ENCODE measurements around the gene CLCN7.
"Not testable (repeated sequence)": the region's sequence is repeated elsewhere in the genome, so short reads cannot be mapped to it uniquely, and the experiment has no call there.

CLCN7 gene

GRCh38 chr16:1441391-1441829 is 33.4 kb downstream of the CLCN7 start:
- Histone ChIP-seq H3K27me3 (ENCODE audit: control insufficient read depth, insufficient read depth, low read length) (no peaks in the 10 kb centered on the region), H3K4me1 (ENCODE audit: control insufficient read depth, insufficient read depth, low read length) (no peaks in the 10 kb centered on the region), H3K27ac (ENCODE audit: low read depth, low read length) (no peak overlapping the region), H3K4me3 (ENCODE audit: low read depth, low read length) (no peak overlapping the region), H3K36me3 (ENCODE audit: control insufficient read depth, insufficient read depth, low read length) (peaks cover 9% of the 10 kb centered on the region; the same call in 1 of the 2 replicates), H3K9ac (ENCODE audit: low read depth, low read length) (no peak overlapping the region), H3K9me3 (ENCODE audit: control insufficient read depth, insufficient read depth, low read length) (no peaks in the 10 kb centered on the region)

- not testable (repeated sequence) for H3K27me3 ChIP-seq (ENCODE audit: control insufficient read depth, insufficient read depth, low read length); H3K36me3 ChIP-seq (ENCODE audit: control insufficient read depth, insufficient read depth, low read length); H3K9me3 ChIP-seq (ENCODE audit: control insufficient read depth, insufficient read depth, low read length); H3K4me3 ChIP-seq (ENCODE audit: low read depth, low read length); H3K9ac ChIP-seq (ENCODE audit: low read depth, low read length); H3K4me1 ChIP-seq (ENCODE audit: control insufficient read depth, insufficient read depth, low read length); H3K27ac ChIP-seq (ENCODE audit: low read depth, low read length)
Observed at GRCh38 chr16:1439699-1440074, 35.1 kb downstream of the CLCN7 start.

GRCh38 chr16:1439058-1439698 is 35.6 kb downstream of the CLCN7 start:
- Histone ChIP-seq H3K4me1 (ENCODE audit: control insufficient read depth, insufficient read depth, low read length) (no peaks in the 10 kb centered on the region), H3K27ac (ENCODE audit: low read depth, low read length) (no peak overlapping the region), H3K27me3 (ENCODE audit: control insufficient read depth, insufficient read depth, low read length) (no peaks in the 10 kb centered on the region), H3K4me3 (ENCODE audit: low read depth, low read length) (no peak overlapping the region), H3K36me3 (ENCODE audit: control insufficient read depth, insufficient read depth, low read length) (no peaks in the 10 kb centered on the region), H3K9me3 (ENCODE audit: control insufficient read depth, insufficient read depth, low read length) (no peaks in the 10 kb centered on the region), H3K9ac (ENCODE audit: low read depth, low read length) (no peak overlapping the region)

- H3K4me1 ChIP-seq (ENCODE audit: control insufficient read depth, insufficient read depth, low read length) = no peaks in the 10 kb centered on the region
- H3K9ac ChIP-seq (ENCODE audit: low read depth, low read length) = no peak overlapping the region
- no peaks in the 10 kb centered on the region for H3K36me3 ChIP-seq (ENCODE audit: control insufficient read depth, insufficient read depth, low read length)
- no peak overlapping the region for H3K27ac ChIP-seq (ENCODE audit: low read depth, low read length)
- no peak overlapping the region for H3K4me3 ChIP-seq (ENCODE audit: low read depth, low read length)
- H3K9me3 ChIP-seq (ENCODE audit: control insufficient read depth, insufficient read depth, low read length) = no peaks in the 10 kb centered on the region
- no peaks in the 10 kb centered on the region for H3K27me3 ChIP-seq (ENCODE audit: control insufficient read depth, insufficient read depth, low read length)
Observed at GRCh38 chr16:1438229-1439057, 36.4 kb downstream of the CLCN7 start.

GRCh38 chr16:1437606-1438005 is 37.2 kb downstream of the CLCN7 start:
- H3K9ac ChIP-seq (ENCODE audit: low read depth, low read length) = no peak overlapping the region
- no peaks in the 10 kb centered on the region for H3K36me3 ChIP-seq (ENCODE audit: control insufficient read depth, insufficient read depth, low read length)
- no peak overlapping the region for H3K4me3 ChIP-seq (ENCODE audit: low read depth, low read length)
- no peaks in the 10 kb centered on the region for H3K4me1 ChIP-seq (ENCODE audit: control insufficient read depth, insufficient read depth, low read length)
- no peaks in the 10 kb centered on the region for H3K9me3 ChIP-seq (ENCODE audit: control insufficient read depth, insufficient read depth, low read length)
- no peak overlapping the region for H3K27ac ChIP-seq (ENCODE audit: low read depth, low read length)
- no peaks in the 10 kb centered on the region for H3K27me3 ChIP-seq (ENCODE audit: control insufficient read depth, insufficient read depth, low read length)

- Histone ChIP-seq H3K27ac (ENCODE audit: low read depth, low read length) (no peak overlapping the region), H3K4me3 (ENCODE audit: low read depth, low read length) (no peak overlapping the region), H3K36me3 (ENCODE audit: control insufficient read depth, insufficient read depth, low read length) (no peaks in the 10 kb centered on the region), H3K9ac (ENCODE audit: low read depth, low read length) (no peak overlapping the region), H3K9me3 (ENCODE audit: control insufficient read depth, insufficient read depth, low read length) (no peaks in the 10 kb centered on the region), H3K27me3 (ENCODE audit: control insufficient read depth, insufficient read depth, low read length) (no peaks in the 10 kb centered on the region), H3K4me1 (ENCODE audit: control insufficient read depth, insufficient read depth, low read length) (no peaks in the 10 kb centered on the region)
Observed at GRCh38 chr16:1436731-1437355, 38.0 kb downstream of the CLCN7 start.

DNA sequence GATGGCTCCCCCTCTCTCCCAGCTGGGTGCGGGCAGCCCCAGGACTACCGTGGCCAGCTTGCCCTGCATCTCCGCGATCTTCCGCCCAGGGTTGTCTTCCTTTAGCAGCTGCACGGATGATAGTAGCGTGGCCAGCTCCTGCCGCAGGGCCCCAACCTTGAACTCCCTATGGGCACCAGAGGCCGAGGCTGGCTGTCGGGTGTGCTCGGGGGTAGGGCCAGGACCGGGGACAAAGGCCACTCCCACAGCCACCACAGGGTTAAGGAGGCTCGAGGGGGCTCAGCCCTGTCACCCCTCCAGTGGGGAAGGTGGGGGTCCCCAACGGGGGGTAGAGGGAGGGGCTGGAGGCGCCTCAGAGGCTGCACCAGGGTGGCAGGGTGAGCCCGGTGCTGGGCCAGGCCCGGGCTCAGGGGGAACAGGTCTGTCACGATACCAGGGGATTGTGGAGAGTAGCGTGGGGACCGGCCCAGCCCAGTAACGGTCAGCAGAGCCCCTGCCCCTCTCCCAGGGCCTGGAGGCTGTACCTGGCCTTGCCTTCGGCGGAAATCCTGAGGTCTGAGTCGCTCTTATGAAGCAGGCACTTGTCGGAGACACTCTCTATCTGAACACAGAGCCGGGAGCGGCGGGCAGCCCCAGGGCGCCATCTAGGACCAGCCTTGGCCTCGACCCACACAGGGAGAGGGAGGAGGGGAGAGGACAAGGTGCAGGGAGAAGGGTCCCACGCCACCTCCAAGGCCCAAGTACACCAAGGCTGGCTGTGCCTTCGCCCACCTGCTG is 38.7 kb downstream of the CLCN7 start:
- Histone ChIP-seq H3K9ac (ENCODE audit: low read depth, low read length) (no peak overlapping the region), H3K9me3 (ENCODE audit: control insufficient read depth, insufficient read depth, low read length) (no peaks in the 10 kb centered on the region), H3K4me3 (ENCODE audit: low read depth, low read length) (no peak overlapping the region), H3K27ac (ENCODE audit: low read depth, low read length) (no peak overlapping the region), H3K27me3 (ENCODE audit: control insufficient read depth, insufficient read depth, low read length) (no peaks in the 10 kb centered on the region), H3K4me1 (ENCODE audit: control insufficient read depth, insufficient read depth, low read length) (no peaks in the 10 kb centered on the region), H3K36me3 (ENCODE audit: control insufficient read depth, insufficient read depth, low read length) (no peaks in the 10 kb centered on the region)

DNA sequence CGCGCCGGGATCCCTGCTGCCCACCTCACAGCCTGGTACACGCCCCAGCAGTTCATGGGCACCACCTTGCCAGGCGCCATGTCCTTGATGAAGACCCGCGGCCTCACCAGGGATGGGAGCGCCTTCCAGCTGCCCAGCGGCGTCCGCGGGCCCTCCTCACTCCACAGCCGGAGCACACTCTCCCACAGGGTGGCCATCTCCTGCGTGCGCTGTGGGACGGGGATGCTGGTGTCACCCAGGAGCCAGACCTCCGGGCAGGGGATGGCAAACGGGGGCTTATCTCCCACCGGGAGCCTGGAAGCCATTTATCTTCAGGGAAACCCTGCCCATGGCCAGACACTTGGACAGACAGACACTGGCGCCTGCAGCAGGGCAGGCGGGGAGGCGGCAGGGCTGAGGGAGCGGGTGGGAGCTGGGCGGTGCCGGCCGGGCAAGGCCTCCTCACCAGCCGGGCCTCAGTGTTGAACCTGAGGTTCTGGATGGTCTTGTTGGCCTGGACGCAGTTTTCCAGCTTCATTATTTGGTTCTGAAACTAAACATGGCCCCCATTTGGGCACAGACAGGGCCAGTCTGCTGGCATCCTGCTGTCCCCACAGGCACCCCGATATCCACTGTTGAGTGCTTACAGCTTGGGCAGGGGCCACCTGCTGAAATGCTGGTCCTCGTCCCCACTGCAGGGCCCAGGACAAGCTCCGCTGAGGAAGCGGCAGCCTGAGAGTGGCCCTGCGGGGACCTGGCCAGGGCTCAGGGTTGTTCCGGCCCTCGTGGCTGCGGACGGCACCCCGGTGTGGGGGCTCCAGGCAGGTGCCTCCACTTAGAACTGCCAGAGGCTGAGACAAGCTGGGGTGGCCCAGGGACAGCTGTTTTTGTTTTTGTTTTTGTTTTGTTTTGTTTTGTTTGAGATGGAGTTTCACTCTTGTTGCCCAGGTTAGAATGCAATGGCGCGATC is 39.9 kb downstream of the CLCN7 start:
- Histone ChIP-seq H3K4me3 (ENCODE audit: low read depth, low read length) (no peak overlapping the region), H3K9ac (ENCODE audit: low read depth, low read length) (no peak overlapping the region), H3K27ac (ENCODE audit: low read depth, low read length) (no peak overlapping the region), H3K36me3 (ENCODE audit: control insufficient read depth, insufficient read depth, low read length) (no peaks in the 10 kb centered on the region), H3K27me3 (ENCODE audit: control insufficient read depth, insufficient read depth, low read length) (no peaks in the 10 kb centered on the region), H3K4me1 (ENCODE audit: control insufficient read depth, insufficient read depth, low read length) (no peaks in the 10 kb centered on the region), H3K9me3 (ENCODE audit: control insufficient read depth, insufficient read depth, low read length) (no peaks in the 10 kb centered on the region)

GRCh38 chr16:1433756-1434155 is 41.1 kb downstream of the CLCN7 start:
- no peak overlapping the region for H3K9ac ChIP-seq (ENCODE audit: low read depth, low read length)
- H3K27me3 ChIP-seq (ENCODE audit: control insufficient read depth, insufficient read depth, low read length) = no peaks in the 10 kb centered on the region
- H3K4me3 ChIP-seq (ENCODE audit: low read depth, low read length) = no peak overlapping the region
- no peaks in the 10 kb centered on the region for H3K36me3 ChIP-seq (ENCODE audit: control insufficient read depth, insufficient read depth, low read length)
- no peak overlapping the region for H3K27ac ChIP-seq (ENCODE audit: low read depth, low read length)
- H3K9me3 ChIP-seq (ENCODE audit: control insufficient read depth, insufficient read depth, low read length) = no peaks in the 10 kb centered on the region
- no peaks in the 10 kb centered on the region for H3K4me1 ChIP-seq (ENCODE audit: control insufficient read depth, insufficient read depth, low read length)

GRCh38 chr16:1433263-1433560 is 41.6 kb downstream of the CLCN7 start:
- H3K9ac ChIP-seq (ENCODE audit: low read depth, low read length) = no peak overlapping the region
- no peaks in the 10 kb centered on the region for H3K9me3 ChIP-seq (ENCODE audit: control insufficient read depth, insufficient read depth, low read length)
- no peak overlapping the region for H3K27ac ChIP-seq (ENCODE audit: low read depth, low read length)
- no peaks in the 10 kb centered on the region for H3K4me1 ChIP-seq (ENCODE audit: control insufficient read depth, insufficient read depth, low read length)
- H3K27me3 ChIP-seq (ENCODE audit: control insufficient read depth, insufficient read depth, low read length) = no peaks in the 10 kb centered on the region
- H3K36me3 ChIP-seq (ENCODE audit: control insufficient read depth, insufficient read depth, low read length) = no peaks in the 10 kb centered on the region
- H3K4me3 ChIP-seq (ENCODE audit: low read depth, low read length) = no peak overlapping the region
